ENCODE data around the gene STPG2.

Gene STPG2

DNA sequence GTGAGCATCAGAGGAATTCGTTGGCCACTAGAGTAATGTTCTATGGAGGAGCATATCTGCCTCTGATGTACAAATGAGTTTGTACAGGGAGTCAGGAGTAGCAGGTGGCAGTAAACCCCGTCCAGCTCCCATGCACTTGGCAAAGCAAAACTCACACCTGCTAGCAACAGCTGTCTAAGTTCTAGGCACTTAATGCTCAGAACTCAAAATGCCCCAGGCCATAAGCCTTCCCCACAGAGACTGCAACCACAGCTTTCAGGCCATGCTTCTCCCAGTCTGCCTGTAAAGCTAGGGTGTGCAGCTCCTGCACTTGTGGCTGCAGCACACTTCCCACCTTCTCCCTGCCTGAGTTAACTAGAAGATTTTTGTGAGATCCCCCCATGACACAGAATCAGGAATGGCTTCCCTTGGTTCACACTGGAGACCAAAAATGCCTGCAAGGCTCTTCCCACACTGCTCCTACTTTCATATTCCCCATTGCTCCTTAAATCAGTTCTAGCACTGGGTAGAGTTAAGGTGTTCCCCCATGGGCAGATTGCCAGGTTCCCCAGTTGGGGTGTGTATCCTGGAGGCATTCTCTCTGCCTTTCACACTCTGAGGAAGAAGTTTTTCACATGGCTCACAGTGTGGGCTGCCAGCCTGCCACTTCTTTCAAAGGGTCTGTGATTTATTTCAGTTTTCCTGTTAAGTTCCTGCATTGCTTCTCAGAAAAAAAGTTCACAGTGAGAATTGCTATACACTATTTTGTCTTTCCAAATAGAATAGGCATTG is 189.9 kb downstream of the STPG2 start:
- Histone ChIP-seq H2BK5ac (ENCODE audit: low read depth, low read length, poor library complexity, severe bottlenecking) (no peak overlapping the region), H3K4me2 (ENCODE audit: low read length, poor library complexity, severe bottlenecking) (no peak overlapping the region), H2BK15ac (ENCODE audit: low read depth, poor library complexity, severe bottlenecking) (no peak overlapping the region), H3K4me1 (ENCODE audit: control insufficient read depth, insufficient read depth, low read depth, low read length) (no peaks in the 10 kb centered on the region), H3K18ac (ENCODE audit: low read depth in 1 of 2, low read length in 2 of 2) (no peak overlapping the region), H3K27me3 (ENCODE audit: control insufficient read depth in 1 of 2, insufficient read depth in 1 of 2, low read length in 2 of 2) (no peaks in the 10 kb centered on the region), H3K27ac (ENCODE audit: low read length, poor library complexity, severe bottlenecking) (no peak overlapping the region), H3K9me3 (ENCODE audit: control insufficient read depth, low read length) (peaks cover 25% of the 10 kb centered on the region), H3K9ac (ENCODE audit: low read length) (no peak overlapping the region), H3K4ac (ENCODE audit: low read depth in 1 of 2, low read length in 2 of 2) (no peak overlapping the region), H3K23ac (ENCODE audit: low read length in 2 of 2) (no peak overlapping the region), H4K8ac (ENCODE audit: low read length) (no peak overlapping the region), H3K36me3 (ENCODE audit: control insufficient read depth in 1 of 2, insufficient read depth in 2 of 2, low read depth in 1 of 2, low read length in 2 of 2) (no peaks in the 10 kb centered on the region), H2AFZ (ENCODE audit: low read depth, low read length) (no peak overlapping the region), H2BK12ac (ENCODE audit: low read length in 2 of 2) (no peak overlapping the region), H2BK120ac (ENCODE audit: low read depth, low read length) (no peak overlapping the region), H4K91ac (ENCODE audit: low read length) (no peak overlapping the region), H3K4me3 (ENCODE audit: insufficient read depth in 1 of 2, low read depth in 1 of 2, low read length in 2 of 2) (no peak overlapping the region), H3K79me1 (replicated peaks; ENCODE audit: low read length, poor library complexity, severe bottlenecking) (no peaks in the 10 kb centered on the region), H2AK5ac (ENCODE audit: low read length, severe bottlenecking) (no peak overlapping the region), H3K14ac (ENCODE audit: low read length in 2 of 2) (no peak overlapping the region)
- no peak for DNase-seq
- 45% methylated on average over 2 of the region's 2 CpGs for WGBS

DNA sequence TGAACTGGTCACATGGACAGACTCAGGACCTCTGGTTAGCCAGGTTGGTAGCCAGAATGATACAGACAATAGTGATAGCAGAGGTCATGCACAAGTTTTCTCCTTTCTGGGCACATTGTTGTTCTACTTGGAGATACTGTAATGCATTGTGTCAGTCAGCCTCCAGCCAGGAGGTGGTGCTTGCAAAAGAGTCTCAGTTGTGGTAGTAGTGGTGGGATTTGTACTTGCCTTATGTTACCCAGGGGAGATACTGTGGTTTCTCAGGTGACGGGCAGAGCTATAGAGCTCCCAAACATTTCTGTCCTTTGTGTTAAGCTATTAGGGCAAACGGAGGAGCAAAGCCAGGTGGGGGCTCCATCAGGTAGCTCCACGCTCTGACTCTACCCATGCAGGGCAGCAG is 190.5 kb downstream of the STPG2 start:
- H4K8ac ChIP-seq (ENCODE audit: low read length) = no peak overlapping the region
- no peak overlapping the region for H3K4me3 ChIP-seq (ENCODE audit: insufficient read depth in 1 of 2, low read depth in 1 of 2, low read length in 2 of 2)
- H3K36me3 ChIP-seq (ENCODE audit: control insufficient read depth in 1 of 2, insufficient read depth in 2 of 2, low read depth in 1 of 2, low read length in 2 of 2) = no peaks in the 10 kb centered on the region
- no peaks in the 10 kb centered on the region for H3K27me3 ChIP-seq (ENCODE audit: control insufficient read depth in 1 of 2, insufficient read depth in 1 of 2, low read length in 2 of 2)
- H2AFZ ChIP-seq (ENCODE audit: low read depth, low read length) = no peak overlapping the region
- no peak overlapping the region for H2BK12ac ChIP-seq (ENCODE audit: low read length in 2 of 2)
- H3K4ac ChIP-seq (ENCODE audit: low read depth in 1 of 2, low read length in 2 of 2) = no peak overlapping the region
- no peak overlapping the region for H3K14ac ChIP-seq (ENCODE audit: low read length in 2 of 2)
- no peak overlapping the region for H2AK5ac ChIP-seq (ENCODE audit: low read length, severe bottlenecking)
- H3K9ac ChIP-seq (ENCODE audit: low read length) = no peak overlapping the region
- H3K18ac ChIP-seq (ENCODE audit: low read depth in 1 of 2, low read length in 2 of 2) = no peak overlapping the region
- H3K23ac ChIP-seq (ENCODE audit: low read length in 2 of 2) = no peak overlapping the region
- H3K4me1 ChIP-seq (ENCODE audit: control insufficient read depth, insufficient read depth, low read depth, low read length) = no peaks in the 10 kb centered on the region
- no peak overlapping the region for H2BK15ac ChIP-seq (ENCODE audit: low read depth, poor library complexity, severe bottlenecking)
- no peak overlapping the region for H4K91ac ChIP-seq (ENCODE audit: low read length)
- peaks cover 28% of the 10 kb centered on the region for H3K9me3 ChIP-seq (ENCODE audit: control insufficient read depth, low read length)
- no peak overlapping the region for H2BK5ac ChIP-seq (ENCODE audit: low read depth, low read length, poor library complexity, severe bottlenecking)
- no peak overlapping the region for H2BK120ac ChIP-seq (ENCODE audit: low read depth, low read length)
- no peak for DNase-seq
- H3K79me1 ChIP-seq (replicated peaks; ENCODE audit: low read length, poor library complexity, severe bottlenecking) = no peaks in the 10 kb centered on the region
- WGBS = 76% methylated on average over 3 of the region's 3 CpGs
- no peak overlapping the region for H3K27ac ChIP-seq (ENCODE audit: low read length, poor library complexity, severe bottlenecking)
- H3K4me2 ChIP-seq (ENCODE audit: low read length, poor library complexity, severe bottlenecking) = no peak overlapping the region

DNA sequence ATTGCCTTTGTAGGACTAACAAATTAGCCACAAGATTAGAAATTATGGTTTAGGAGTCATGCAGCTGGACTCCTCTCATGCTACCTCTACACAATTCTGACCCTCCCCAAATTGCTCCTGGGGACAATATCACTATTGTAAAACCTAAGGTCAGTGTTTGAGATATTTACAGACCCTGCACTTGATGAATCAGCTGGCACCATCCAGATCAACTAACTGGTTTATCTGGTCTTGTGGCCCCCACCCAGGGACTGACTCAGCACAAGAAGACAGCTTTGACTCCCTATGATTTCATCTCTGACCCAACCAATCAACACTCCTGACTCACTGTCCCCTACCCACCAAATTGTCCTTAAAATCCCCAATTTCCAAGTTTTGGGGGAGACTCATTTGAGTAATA is 192.4 kb downstream of the STPG2 start:
- no peak overlapping the region for H3K27ac ChIP-seq (ENCODE audit: low read length, poor library complexity, severe bottlenecking)
- H3K27me3 ChIP-seq (ENCODE audit: control insufficient read depth in 1 of 2, insufficient read depth in 1 of 2, low read length in 2 of 2) = no peaks in the 10 kb centered on the region
- H2AK5ac ChIP-seq (ENCODE audit: low read length, severe bottlenecking) = no peak overlapping the region
- H3K4me3 ChIP-seq (ENCODE audit: insufficient read depth in 1 of 2, low read depth in 1 of 2, low read length in 2 of 2) = no peak overlapping the region
- no peak overlapping the region for H4K91ac ChIP-seq (ENCODE audit: low read length)
- H3K36me3 ChIP-seq (ENCODE audit: control insufficient read depth in 1 of 2, insufficient read depth in 2 of 2, low read depth in 1 of 2, low read length in 2 of 2) = no peaks in the 10 kb centered on the region
- H2BK15ac ChIP-seq (ENCODE audit: low read depth, poor library complexity, severe bottlenecking) = no peak overlapping the region
- H3K4ac ChIP-seq (ENCODE audit: low read depth in 1 of 2, low read length in 2 of 2) = no peak overlapping the region
- H3K14ac ChIP-seq (ENCODE audit: low read length in 2 of 2) = no peak overlapping the region
- no peak overlapping the region for H3K23ac ChIP-seq (ENCODE audit: low read length in 2 of 2)
- no peak overlapping the region for H3K4me2 ChIP-seq (ENCODE audit: low read length, poor library complexity, severe bottlenecking)
- H2AFZ ChIP-seq (ENCODE audit: low read depth, low read length) = no peak overlapping the region
- DNase-seq = no peak
- H2BK120ac ChIP-seq (ENCODE audit: low read depth, low read length) = no peak overlapping the region
- no peaks in the 10 kb centered on the region for H3K79me1 ChIP-seq (replicated peaks; ENCODE audit: low read length, poor library complexity, severe bottlenecking)
- no peak overlapping the region for H2BK12ac ChIP-seq (ENCODE audit: low read length in 2 of 2)
- no peak overlapping the region for H3K9ac ChIP-seq (ENCODE audit: low read length)
- H3K18ac ChIP-seq (ENCODE audit: low read depth in 1 of 2, low read length in 2 of 2) = no peak overlapping the region
- H3K9me3 ChIP-seq (ENCODE audit: control insufficient read depth, low read length) = peaks cover 37% of the 10 kb centered on the region
- no peaks in the 10 kb centered on the region for H3K4me1 ChIP-seq (ENCODE audit: control insufficient read depth, insufficient read depth, low read depth, low read length)
- H4K8ac ChIP-seq (ENCODE audit: low read length) = no peak overlapping the region
- H2BK5ac ChIP-seq (ENCODE audit: low read depth, low read length, poor library complexity, severe bottlenecking) = no peak overlapping the region

DNA sequence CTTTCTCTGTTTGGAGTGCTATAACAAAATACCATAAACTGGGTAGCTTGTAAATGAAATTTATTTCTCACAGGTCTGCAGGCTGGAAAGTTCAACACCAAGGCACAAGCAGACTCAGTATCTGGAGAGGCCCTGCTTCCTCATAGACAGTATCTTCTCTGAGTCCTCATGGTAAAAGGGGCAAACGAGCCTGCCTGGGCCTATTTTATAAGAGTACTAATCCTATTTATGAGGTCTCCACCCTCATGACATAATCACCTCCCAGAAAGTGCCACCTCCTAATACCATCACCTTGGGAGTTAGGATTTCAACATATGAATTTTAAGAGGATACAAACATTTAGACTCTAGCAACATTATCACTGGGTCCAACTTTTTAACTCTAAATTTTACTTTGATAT is 200.3 kb downstream of the STPG2 start:
- Histone ChIP-seq H3K9me3 (ENCODE audit: control insufficient read depth, low read length) (peaks cover 44% of the 10 kb centered on the region), H3K4me1 (ENCODE audit: control insufficient read depth, insufficient read depth, low read depth, low read length) (no peaks in the 10 kb centered on the region), H3K27ac (ENCODE audit: low read length, poor library complexity, severe bottlenecking) (no peak overlapping the region), H2BK12ac (ENCODE audit: low read length in 2 of 2) (no peak overlapping the region), H3K4me3 (ENCODE audit: insufficient read depth in 1 of 2, low read depth in 1 of 2, low read length in 2 of 2) (no peak overlapping the region), H3K18ac (ENCODE audit: low read depth in 1 of 2, low read length in 2 of 2) (no peak overlapping the region), H3K4ac (ENCODE audit: low read depth in 1 of 2, low read length in 2 of 2) (no peak overlapping the region), H3K79me1 (replicated peaks; ENCODE audit: low read length, poor library complexity, severe bottlenecking) (no peaks in the 10 kb centered on the region), H3K9ac (ENCODE audit: low read length) (no peak overlapping the region), H3K4me2 (ENCODE audit: low read length, poor library complexity, severe bottlenecking) (no peak overlapping the region), H2BK15ac (ENCODE audit: low read depth, poor library complexity, severe bottlenecking) (no peak overlapping the region), H2BK5ac (ENCODE audit: low read depth, low read length, poor library complexity, severe bottlenecking) (no peak overlapping the region), H3K23ac (ENCODE audit: low read length in 2 of 2) (no peak overlapping the region), H4K8ac (ENCODE audit: low read length) (no peak overlapping the region), H2BK120ac (ENCODE audit: low read depth, low read length) (no peak overlapping the region), H3K36me3 (ENCODE audit: control insufficient read depth in 1 of 2, insufficient read depth in 2 of 2, low read depth in 1 of 2, low read length in 2 of 2) (no peaks in the 10 kb centered on the region), H4K91ac (ENCODE audit: low read length) (no peak overlapping the region), H3K14ac (ENCODE audit: low read length in 2 of 2) (no peak overlapping the region), H2AK5ac (ENCODE audit: low read length, severe bottlenecking) (no peak overlapping the region), H2AFZ (ENCODE audit: low read depth, low read length) (no peak overlapping the region), H3K27me3 (ENCODE audit: control insufficient read depth in 1 of 2, insufficient read depth in 1 of 2, low read length in 2 of 2) (no peaks in the 10 kb centered on the region)
- no peak for DNase-seq
- WGBS = no CpG with 5 or more reads among the region's 1 CpG
